Ishikawa (cell line): ENCODE results near the gene EIF5.

ENCODE experiments used
- CEBPB ChIP-seq: IDR thresholded peaks from 2 replicates; pipeline ENCODE4 v1.6.1; 2012
- EP300 ChIP-seq: IDR thresholded peaks from 2 replicates; pipeline ENCODE4 v1.6.1; 2012; ENCODE audit warnings: borderline replicate concordance
- NFIC ChIP-seq: IDR thresholded peaks from 2 replicates; pipeline ENCODE4 v1.6.1; 2012
- RAD21 ChIP-seq: IDR thresholded peaks from 2 replicates; pipeline ENCODE4 v1.6.1; 2012; ENCODE audit warnings: low read depth
- REST ChIP-seq: IDR thresholded peaks from 2 replicates; pipeline ENCODE4 v1.6.1; 2012; ENCODE audit warnings: low read depth, mild to moderate bottlenecking
- YY1 ChIP-seq: IDR thresholded peaks from 2 replicates; pipeline ENCODE4 v1.6.1; 2012; ENCODE audit warnings: low read depth

- TF ChIP-seq YY1, result no peak
- no peak for TF ChIP-seq EP300
- TF ChIP-seq RAD21, result no peak
- no peak for TF ChIP-seq CEBPB
- TF ChIP-seq REST, result no peak
- no peak for TF ChIP-seq NFIC
Observed at GRCh38 chr14:103317251-103317650, 16.8 kb upstream of the EIF5 start.
